Measurements from ENCODE around the gene CLNK.

CLNK gene

GRCh38 chr4:10656988-10657387, 27.6 kb downstream of the CLNK start:
- Histone ChIP-seq H3K23ac (ENCODE audit: low read length) (no peak overlapping the region), H3K79me1 (ENCODE audit: low read length) (no peaks in the 10 kb centered on the region), H2BK15ac (replicated peaks; ENCODE audit: low read depth) (no peak overlapping the region), H3K4me3 (ENCODE audit: low read length) (no peak overlapping the region), H2AK5ac (ENCODE audit: low read length) (no peak overlapping the region), H3K27me3 (ENCODE audit: insufficient read depth, low read length, poor library complexity) (no peaks in the 10 kb centered on the region), H4K5ac (ENCODE audit: low read length) (no peak overlapping the region), H3K79me2 (ENCODE audit: control insufficient read depth, insufficient read depth, low read length) (no peaks in the 10 kb centered on the region), H2BK5ac (ENCODE audit: low read length) (no peak overlapping the region), H3K9ac (ENCODE audit: low read length) (no peak overlapping the region), H3K56ac (ENCODE audit: low read length) (no peak overlapping the region), H3K4ac (ENCODE audit: low read depth, low read length) (no peak overlapping the region), H3K4me1 (ENCODE audit: control insufficient read depth, low read depth, low read length) (no peaks in the 10 kb centered on the region), H3K27ac (ENCODE audit: low read depth, low read length) (no peak overlapping the region), H3K36me3 (ENCODE audit: control insufficient read depth, insufficient read depth, low read length) (no peaks in the 10 kb centered on the region), H3K18ac (ENCODE audit: low read length) (no peak overlapping the region), H2BK120ac (ENCODE audit: low read depth, low read length) (no peak overlapping the region), H3K4me2 (ENCODE audit: low read length) (no peak overlapping the region), H4K8ac (ENCODE audit: low read depth, low read length) (no peak overlapping the region)
- no CpG with 5 or more reads among the region's 2 CpGs for WGBS (ENCODE audit: extremely low coverage, insufficient coverage, low lambda C conversion rate)
- DNase-seq, result peak; percentile 44

- WGBS (ENCODE audit: extremely low coverage, insufficient coverage, low lambda C conversion rate), result no CpG with 5 or more reads among the region's 3 CpGs
- Histone ChIP-seq H3K23ac (ENCODE audit: low read length) (no peak overlapping the region), H3K18ac (ENCODE audit: low read length) (no peak overlapping the region), H2BK5ac (ENCODE audit: low read length) (no peak overlapping the region), H3K79me1 (ENCODE audit: low read length) (no peaks in the 10 kb centered on the region), H3K4ac (ENCODE audit: low read depth, low read length) (no peak overlapping the region), H3K4me3 (ENCODE audit: low read length) (no peak overlapping the region), H4K5ac (ENCODE audit: low read length) (no peak overlapping the region), H3K9ac (ENCODE audit: low read length) (no peak overlapping the region), H3K56ac (ENCODE audit: low read length) (no peak overlapping the region), H2BK15ac (replicated peaks; ENCODE audit: low read depth) (no peak overlapping the region), H3K79me2 (ENCODE audit: control insufficient read depth, insufficient read depth, low read length) (no peaks in the 10 kb centered on the region), H3K4me1 (ENCODE audit: control insufficient read depth, low read depth, low read length) (no peaks in the 10 kb centered on the region), H4K8ac (ENCODE audit: low read depth, low read length) (no peak overlapping the region), H2AK5ac (ENCODE audit: low read length) (no peak overlapping the region), H3K27ac (ENCODE audit: low read depth, low read length) (no peak overlapping the region), H2BK120ac (ENCODE audit: low read depth, low read length) (no peak overlapping the region), H3K4me2 (ENCODE audit: low read length) (no peak overlapping the region), H3K36me3 (ENCODE audit: control insufficient read depth, insufficient read depth, low read length) (no peaks in the 10 kb centered on the region), H3K27me3 (ENCODE audit: insufficient read depth, low read length, poor library complexity) (no peaks in the 10 kb centered on the region)
- DNase-seq, result no peak
Measured at GRCh38 chr4:10656420-10656819, 28.1 kb downstream of the CLNK start.

- no peak overlapping the region for H2BK120ac ChIP-seq (ENCODE audit: low read depth, low read length)
- no peaks in the 10 kb centered on the region for H3K79me2 ChIP-seq (ENCODE audit: control insufficient read depth, insufficient read depth, low read length)
- H2AK5ac ChIP-seq (ENCODE audit: low read length), result no peak overlapping the region
- H3K4me2 ChIP-seq (ENCODE audit: low read length), result no peak overlapping the region
- H3K79me1 ChIP-seq (ENCODE audit: low read length), result no peaks in the 10 kb centered on the region
- H2BK15ac ChIP-seq (replicated peaks; ENCODE audit: low read depth), result no peak overlapping the region
- H4K5ac ChIP-seq (ENCODE audit: low read length), result no peak overlapping the region
- no peaks in the 10 kb centered on the region for H3K27me3 ChIP-seq (ENCODE audit: insufficient read depth, low read length, poor library complexity)
- H3K4me1 ChIP-seq (ENCODE audit: control insufficient read depth, low read depth, low read length), result no peaks in the 10 kb centered on the region
- H3K4ac ChIP-seq (ENCODE audit: low read depth, low read length), result no peak overlapping the region
- H3K9ac ChIP-seq (ENCODE audit: low read length), result no peak overlapping the region
- no peak overlapping the region for H3K27ac ChIP-seq (ENCODE audit: low read depth, low read length)
- no peak overlapping the region for H3K18ac ChIP-seq (ENCODE audit: low read length)
- H2BK5ac ChIP-seq (ENCODE audit: low read length), result no peak overlapping the region
- H3K23ac ChIP-seq (ENCODE audit: low read length), result no peak overlapping the region
- H3K56ac ChIP-seq (ENCODE audit: low read length), result no peak overlapping the region
- H3K36me3 ChIP-seq (ENCODE audit: control insufficient read depth, insufficient read depth, low read length), result no peaks in the 10 kb centered on the region
- no peak overlapping the region for H3K4me3 ChIP-seq (ENCODE audit: low read length)
- H4K8ac ChIP-seq (ENCODE audit: low read depth, low read length), result no peak overlapping the region
- DNase-seq, result no peak
- no CpG with 5 or more reads among the region's 6 CpGs for WGBS (ENCODE audit: extremely low coverage, insufficient coverage, low lambda C conversion rate)
Measured at GRCh38 chr4:10655968-10656367, 28.6 kb downstream of the CLNK start.

- no peaks in the 10 kb centered on the region for H3K4me1 ChIP-seq (ENCODE audit: control insufficient read depth, low read depth, low read length)
- no peak for DNase-seq
- H4K8ac ChIP-seq (ENCODE audit: low read depth, low read length), result no peak overlapping the region
- no peak overlapping the region for H4K5ac ChIP-seq (ENCODE audit: low read length)
- no peak overlapping the region for H3K4me2 ChIP-seq (ENCODE audit: low read length)
- no peak overlapping the region for H2BK5ac ChIP-seq (ENCODE audit: low read length)
- no peak overlapping the region for H2BK15ac ChIP-seq (replicated peaks; ENCODE audit: low read depth)
- no peaks in the 10 kb centered on the region for H3K27me3 ChIP-seq (ENCODE audit: insufficient read depth, low read length, poor library complexity)
- H3K18ac ChIP-seq (ENCODE audit: low read length), result no peak overlapping the region
- no peak overlapping the region for H3K4ac ChIP-seq (ENCODE audit: low read depth, low read length)
- H3K36me3 ChIP-seq (ENCODE audit: control insufficient read depth, insufficient read depth, low read length), result no peaks in the 10 kb centered on the region
- WGBS (ENCODE audit: extremely low coverage, insufficient coverage, low lambda C conversion rate), result no CpG with 5 or more reads among the region's 2 CpGs
- H3K56ac ChIP-seq (ENCODE audit: low read length), result no peak overlapping the region
- H3K23ac ChIP-seq (ENCODE audit: low read length), result no peak overlapping the region
- H2BK120ac ChIP-seq (ENCODE audit: low read depth, low read length), result no peak overlapping the region
- H3K79me2 ChIP-seq (ENCODE audit: control insufficient read depth, insufficient read depth, low read length), result no peaks in the 10 kb centered on the region
- no peak overlapping the region for H3K4me3 ChIP-seq (ENCODE audit: low read length)
- H2AK5ac ChIP-seq (ENCODE audit: low read length), result no peak overlapping the region
- H3K9ac ChIP-seq (ENCODE audit: low read length), result no peak overlapping the region
- no peaks in the 10 kb centered on the region for H3K79me1 ChIP-seq (ENCODE audit: low read length)
- H3K27ac ChIP-seq (ENCODE audit: low read depth, low read length), result no peak overlapping the region
Measured at GRCh38 chr4:10648479-10648878, 36.1 kb downstream of the CLNK start.

GRCh38 chr4:10647846-10648245, 36.7 kb downstream of the CLNK start:
- H2BK5ac ChIP-seq (ENCODE audit: low read length), result no peak overlapping the region

GRCh38 chr4:10643600-10644425, 40.8 kb downstream of the CLNK start:
- Histone ChIP-seq H2BK15ac (replicated peaks; ENCODE audit: low read depth) (no peak overlapping the region), H2BK5ac (ENCODE audit: low read length) (no peak overlapping the region), H3K79me2 (ENCODE audit: control insufficient read depth, insufficient read depth, low read length) (no peaks in the 10 kb centered on the region), H3K4me2 (ENCODE audit: low read length) (no peak overlapping the region), H3K23ac (ENCODE audit: low read length) (no peak overlapping the region), H2AK5ac (ENCODE audit: low read length) (no peak overlapping the region), H3K18ac (ENCODE audit: low read length) (no peak overlapping the region), H3K79me1 (ENCODE audit: low read length) (no peaks in the 10 kb centered on the region), H3K9ac (ENCODE audit: low read length) (no peak overlapping the region), H2BK120ac (ENCODE audit: low read depth, low read length) (no peak overlapping the region), H3K56ac (ENCODE audit: low read length) (no peak overlapping the region), H4K8ac (ENCODE audit: low read depth, low read length) (no peak overlapping the region), H4K5ac (ENCODE audit: low read length) (no peak overlapping the region), H3K4ac (ENCODE audit: low read depth, low read length) (no peak overlapping the region), H3K27ac (ENCODE audit: low read depth, low read length) (no peak overlapping the region), H3K27me3 (ENCODE audit: insufficient read depth, low read length, poor library complexity) (no peaks in the 10 kb centered on the region), H3K4me3 (ENCODE audit: low read length) (no peak overlapping the region), H3K36me3 (ENCODE audit: control insufficient read depth, insufficient read depth, low read length) (no peaks in the 10 kb centered on the region), H3K4me1 (ENCODE audit: control insufficient read depth, low read depth, low read length) (no peaks in the 10 kb centered on the region)
- WGBS (ENCODE audit: extremely low coverage, insufficient coverage, low lambda C conversion rate), result no CpG with 5 or more reads among the region's 5 CpGs
- DNase-seq, result no peak

More at GRCh38 chr4:10647846-10648245, 36.7 kb downstream of the CLNK start:
- Histone ChIP-seq H3K56ac (ENCODE audit: low read length) (no peak overlapping the region), H3K79me2 (ENCODE audit: control insufficient read depth, insufficient read depth, low read length) (no peaks in the 10 kb centered on the region), H4K8ac (ENCODE audit: low read depth, low read length) (no peak overlapping the region), H3K27me3 (ENCODE audit: insufficient read depth, low read length, poor library complexity) (no peaks in the 10 kb centered on the region), H2AK5ac (ENCODE audit: low read length) (no peak overlapping the region), H3K4me1 (ENCODE audit: control insufficient read depth, low read depth, low read length) (no peaks in the 10 kb centered on the region), H3K23ac (ENCODE audit: low read length) (no peak overlapping the region), H2BK120ac (ENCODE audit: low read depth, low read length) (no peak overlapping the region), H3K36me3 (ENCODE audit: control insufficient read depth, insufficient read depth, low read length) (no peaks in the 10 kb centered on the region), H3K4ac (ENCODE audit: low read depth, low read length) (no peak overlapping the region), H4K5ac (ENCODE audit: low read length) (no peak overlapping the region), H3K4me2 (ENCODE audit: low read length) (no peak overlapping the region), H3K79me1 (ENCODE audit: low read length) (no peaks in the 10 kb centered on the region), H3K9ac (ENCODE audit: low read length) (no peak overlapping the region), H2BK15ac (replicated peaks; ENCODE audit: low read depth) (no peak overlapping the region), H3K18ac (ENCODE audit: low read length) (no peak overlapping the region), H3K27ac (ENCODE audit: low read depth, low read length) (no peak overlapping the region), H3K4me3 (ENCODE audit: low read length) (no peak overlapping the region)
- no peak for DNase-seq
- WGBS (ENCODE audit: extremely low coverage, insufficient coverage, low lambda C conversion rate), result no CpG with 5 or more reads among the region's 3 CpGs

Measured in mesendoderm (in vitro differentiated cells).